A673 (cell line): ENCODE data around the gene STT3A. TPM values are rescaled to one million over a fixed set of nuclear protein-coding genes. Genes with fewer than 3 reads are reported as not detected.

ENCODE experiments used
- BruUV-seq: library from RNA; stranded (reverse); fragments of 400-500 nt; replicated peaks from 2 replicates; lab custom pipeline; 2021; lab: Mats Ljungman, UMichigan
- CTCF ChIA-PET: fragments of 300-600 bp; sonication (Branson Sonifier 250); formaldehyde crosslinking; loops from one replicate; lab custom pipeline; 2022; ENCODE audit warnings: antibody characterized with exemption; lab: Charles Lee
- POLR2A ChIA-PET: fragments of 300-600 bp; sonication (Branson Sonifier 250); formaldehyde crosslinking; loops from one replicate; lab custom pipeline; 2022; ENCODE audit warnings: antibody characterized with exemption; ENCODE audit not compliant: low non-redundant PET; lab: Charles Lee
- DNase-seq: peaks from one replicate; pipeline ENCODE4 v3.0.0-alpha.2; 2015; ENCODE audit warnings: low spot score
- H3K27ac ChIP-seq: fragments of 200-600 bp; sonication (generic); 2 replicates; pipeline ENCODE4 v1.5.1; 2016; ENCODE audit warnings: mixed run types, low read depth, mild to moderate bottlenecking, mixed read lengths, antibody characterized with exemption, low read length; ENCODE audit not compliant: poor library complexity, severe bottlenecking
- H3K27me3 ChIP-seq: fragments of 200-600 bp; sonication (generic); replicated peaks from 2 replicates; pipeline ENCODE4 v1.6.1; 2017; ENCODE audit warnings: mixed run types, low read depth, mild to moderate bottlenecking, mixed read lengths, antibody characterized with exemption, low read length; ENCODE audit not compliant: insufficient read depth, poor library complexity
- H3K36me3 ChIP-seq: fragments of 200-600 bp; sonication (generic); 2 replicates; pipeline ENCODE4 v1.6.1; 2016; ENCODE audit warnings: mixed run types, mild to moderate bottlenecking, mixed read lengths, antibody characterized with exemption, low read length; ENCODE audit not compliant: insufficient read depth, poor library complexity, severe bottlenecking
- H3K4me1 ChIP-seq: fragments of 200-600 bp; sonication (generic); 2 replicates; pipeline ENCODE4 v1.6.1; 2017; ENCODE audit warnings: mixed run types, mild to moderate bottlenecking, mixed read lengths, antibody characterized with exemption, low read length; ENCODE audit not compliant: insufficient read depth, poor library complexity, severe bottlenecking
- H3K4me3 ChIP-seq: fragments of 200-600 bp; sonication (generic); 2 replicates; pipeline ENCODE4 v1.5.1; 2016; ENCODE audit warnings: low read depth, mixed run types, mild to moderate bottlenecking, mixed read lengths, low read length; ENCODE audit not compliant: poor library complexity, severe bottlenecking
- H3K9me3 ChIP-seq: fragments of 200-600 bp; sonication (generic); 2 replicates; pipeline ENCODE4 v1.6.1; 2016; ENCODE audit warnings: mixed run types, low read depth, mild to moderate bottlenecking, mixed read lengths, antibody characterized with exemption, low read length; ENCODE audit not compliant: poor library complexity, severe bottlenecking
- EZH2 ChIP-seq: fragments of 200-600 bp; sonication (generic); IDR thresholded peaks from 2 replicates; pipeline ENCODE4 v1.6.1; 2017; ENCODE audit warnings: borderline replicate concordance, low read depth, mild to moderate bottlenecking, mixed read lengths, antibody characterized with exemption, low read length; ENCODE audit not compliant: poor library complexity, severe bottlenecking
- intact Hi-C: fragments of 100-400 bp; cut with micrococcal nuclease; formaldehyde crosslinking; loops from one replicate; pipeline ENCODE4 v1.10.0; 2022; ENCODE audit not compliant: unreplicated experiment
- total RNA-seq: library from RNA; stranded (reverse); gene quantifications from 2 replicates; pipeline ENCODE4 v1.2.3, GENCODE V29; 2021
- TF ChIP-seq, protein P1 (sequence below): fragments of 300-800, 200-600 bp; sonication (generic); conservative IDR thresholded peaks from 2 replicates; pipeline ENCODE4 v1.5.1; 2017; ENCODE audit warnings: low read depth, mild to moderate bottlenecking, antibody characterized with exemption, low read length, moderate library complexity, mixed read lengths

STT3A gene
- total RNA-seq, 1 experiment from 2014 or later: 278 TPM

- Histone ChIP-seq H3K4me3 (no peak overlapping the region), H3K36me3 (peaks cover 94% of the 10 kb centered on the region), H3K27me3 (no peaks in the 10 kb centered on the region), H3K27ac (no peak overlapping the region), H3K4me1 (no peaks in the 10 kb centered on the region), H3K9me3 (no peaks in the 10 kb centered on the region)
- POLR2A ChIA-PET: no interaction called here
- CTCF ChIA-PET: no interaction called here
- BruUV-seq: no TSS peak
- no peak for DNase-seq
- intact Hi-C loops: no loop called here
- TF ChIP-seq EZH2: no peak
- TF ChIP-seq, protein P1, sequence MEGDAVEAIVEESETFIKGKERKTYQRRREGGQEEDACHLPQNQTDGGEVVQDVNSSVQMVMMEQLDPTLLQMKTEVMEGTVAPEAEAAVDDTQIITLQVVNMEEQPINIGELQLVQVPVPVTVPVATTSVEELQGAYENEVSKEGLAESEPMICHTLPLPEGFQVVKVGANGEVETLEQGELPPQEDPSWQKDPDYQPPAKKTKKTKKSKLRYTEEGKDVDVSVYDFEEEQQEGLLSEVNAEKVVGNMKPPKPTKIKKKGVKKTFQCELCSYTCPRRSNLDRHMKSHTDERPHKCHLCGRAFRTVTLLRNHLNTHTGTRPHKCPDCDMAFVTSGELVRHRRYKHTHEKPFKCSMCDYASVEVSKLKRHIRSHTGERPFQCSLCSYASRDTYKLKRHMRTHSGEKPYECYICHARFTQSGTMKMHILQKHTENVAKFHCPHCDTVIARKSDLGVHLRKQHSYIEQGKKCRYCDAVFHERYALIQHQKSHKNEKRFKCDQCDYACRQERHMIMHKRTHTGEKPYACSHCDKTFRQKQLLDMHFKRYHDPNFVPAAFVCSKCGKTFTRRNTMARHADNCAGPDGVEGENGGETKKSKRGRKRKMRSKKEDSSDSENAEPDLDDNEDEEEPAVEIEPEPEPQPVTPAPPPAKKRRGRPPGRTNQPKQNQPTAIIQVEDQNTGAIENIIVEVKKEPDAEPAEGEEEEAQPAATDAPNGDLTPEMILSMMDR: no peak
Measured at GRCh38 chr11:125578783-125579182, 13.9 kb upstream of the STT3A start.

DNA sequence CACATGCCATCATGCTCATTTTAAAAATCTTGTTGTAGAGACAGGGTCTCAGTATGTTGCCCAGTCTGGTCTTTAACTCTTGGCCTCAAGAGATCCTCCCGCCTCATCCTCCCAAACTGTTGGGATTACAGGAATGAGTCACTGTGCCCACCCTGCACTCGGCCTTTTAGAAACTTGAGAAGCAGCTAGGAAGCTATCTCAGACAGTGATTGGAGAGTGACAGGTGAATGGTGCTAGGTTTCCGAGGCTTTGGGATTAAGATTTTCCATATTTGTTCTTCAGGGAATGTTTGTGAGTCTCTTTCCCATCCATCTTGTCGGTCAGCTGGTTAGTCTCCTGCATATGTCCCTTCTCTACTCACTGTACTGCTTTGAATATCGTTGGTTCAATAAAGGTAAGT lies 12.8 kb upstream of the STT3A start:
- no peaks in the 10 kb centered on the region for H3K9me3 ChIP-seq
- BruUV-seq: no TSS peak
- DNase-seq: no peak
- POLR2A ChIA-PET: no interaction called here
- TF ChIP-seq, protein P1: no peak
- TF ChIP-seq EZH2: no peak
- peaks cover 95% of the 10 kb centered on the region for H3K36me3 ChIP-seq
- H3K27me3 ChIP-seq: no peaks in the 10 kb centered on the region
- no peak overlapping the region for H3K27ac ChIP-seq
- CTCF ChIA-PET: no interaction called here
- intact Hi-C loops: no loop called here
- no peaks in the 10 kb centered on the region for H3K4me1 ChIP-seq
- no peak overlapping the region for H3K4me3 ChIP-seq

- Histone ChIP-seq H3K27me3 (no peaks in the 10 kb centered on the region), H3K4me1 (peaks cover 5% of the 10 kb centered on the region), H3K27ac (no peak overlapping the region), H3K36me3 (peaks cover 58% of the 10 kb centered on the region), H3K9me3 (no peaks in the 10 kb centered on the region), H3K4me3 (no peak overlapping the region)
- BruUV-seq: no TSS peak
- CTCF ChIA-PET: no interaction called here
- TF ChIP-seq EZH2: no peak
- TF ChIP-seq, protein P1: no peak
- intact Hi-C loops: no loop called here
- no peak for DNase-seq
- POLR2A ChIA-PET: no interaction called here
Measured at GRCh38 chr11:125583496-125583895, 9.2 kb upstream of the STT3A start.
